Measurements from ENCODE around the gene SLC2A4.
"Not testable (repeated sequence)": the region's sequence is repeated elsewhere in the genome, so short reads cannot be mapped to it uniquely, and the experiment has no call there.

The SLC2A4 gene

GRCh38 chr17:7240375-7240774 lies 41.1 kb upstream of the SLC2A4 start:
- in situ Hi-C loops (cut with MboI; ENCODE audit: low sequenced_read_pairs) = loop anchor here (10.0 to 25.0 kb wide), 2 partner anchors 244 to 922 kb away; partner anchors contain the start of genes PER1, POLR2A, SLC35G6 and VAMP2
- Histone ChIP-seq H3K27me3 (ENCODE audit: low read depth) (no peaks in the 10 kb centered on the region), H3K9me3 (no peaks in the 10 kb centered on the region; the same call in 1 of the 2 replicates), H3K4me1 (peaks cover 19% of the 10 kb centered on the region), H3K36me3 (replicated peaks) (peaks cover 61% of the 10 kb centered on the region), H3K4me3 (peak overlapping the region; percentile 6; the same call in 1 of the 2 replicates)
- DNase-seq (ENCODE audit: low spot score in 2 of 2) = no peak

- peak overlapping the region; percentile 71 for H3K4me3 ChIP-seq
- in situ Hi-C loops (cut with MboI; ENCODE audit: low sequenced_read_pairs) = loop anchor here (10.0 to 25.0 kb wide), 2 partner anchors 244 to 921 kb away; partner anchors contain the start of genes PER1, POLR2A, SLC35G6 and VAMP2
- no peak for DNase-seq (ENCODE audit: low spot score in 2 of 2)
- no peaks in the 10 kb centered on the region for H3K27me3 ChIP-seq (ENCODE audit: low read depth)
- H3K36me3 ChIP-seq (replicated peaks) = peaks cover 61% of the 10 kb centered on the region
- no peaks in the 10 kb centered on the region; the same call in 1 of the 2 replicates for H3K9me3 ChIP-seq
- H3K4me1 ChIP-seq = peaks cover 19% of the 10 kb centered on the region
These were observed 40.3 kb upstream of the SLC2A4 start for GRCh38 chr17:7241090-7241733.

- Histone ChIP-seq H3K36me3 (replicated peaks) (peaks cover 61% of the 10 kb centered on the region), H3K27me3 (ENCODE audit: low read depth) (no peaks in the 10 kb centered on the region), H3K9me3 (no peaks in the 10 kb centered on the region; the same call in 1 of the 2 replicates), H3K4me1 (peaks cover 19% of the 10 kb centered on the region), H3K4me3 (peak within 1 kb of the TSS; percentile 71)
- peak; percentile 74 to 95 for DNase-seq (ENCODE audit: low spot score in 2 of 2)
- in situ Hi-C loops (cut with MboI; ENCODE audit: low sequenced_read_pairs) = loop anchor here (10.0 to 25.0 kb wide), 2 partner anchors 243 to 920 kb away; partner anchors contain the start of genes PER1, POLR2A, SLC35G6 and VAMP2
These were observed 39.5 kb upstream of the SLC2A4 start, which contains the start of gene GABARAP for GRCh38 chr17:7241783-7242716. Gene GABARAP (minus strand): TSS chr17:7242449. CDS start chr17:7242330, 119 bp downstream.

- H3K4me1 ChIP-seq = peaks cover 14% of the 10 kb centered on the region
- DNase-seq (ENCODE audit: low spot score in 2 of 2) = peak; percentile 83 to 97
- no peaks in the 10 kb centered on the region for H3K27me3 ChIP-seq (ENCODE audit: low read depth)
- in situ Hi-C loops (cut with MboI; ENCODE audit: low sequenced_read_pairs) = loop anchor here (10.0 to 25.0 kb wide), 2 partner anchors 242 to 919 kb away; partner anchors contain the start of genes PER1, POLR2A, SLC35G6 and VAMP2
- H3K4me3 ChIP-seq = peak overlapping the region; percentile 71
- peaks cover 56% of the 10 kb centered on the region for H3K36me3 ChIP-seq (replicated peaks)
- H3K9me3 ChIP-seq = no peaks in the 10 kb centered on the region; the same call in 1 of the 2 replicates
These were observed 38.6 kb upstream of the SLC2A4 start for GRCh38 chr17:7242717-7243452.

GRCh38 chr17:7243453-7243729 lies 38.1 kb upstream of the SLC2A4 start:
- peaks cover 14% of the 10 kb centered on the region for H3K4me1 ChIP-seq
- no peaks in the 10 kb centered on the region; the same call in 1 of the 2 replicates for H3K9me3 ChIP-seq
- DNase-seq (ENCODE audit: low spot score in 2 of 2) = no peak
- in situ Hi-C loops (cut with MboI; ENCODE audit: low sequenced_read_pairs) = loop anchor here (10.0 to 25.0 kb wide), 2 partner anchors 241 to 919 kb away; partner anchors contain the start of genes PER1, POLR2A, SLC35G6 and VAMP2
- peaks cover 56% of the 10 kb centered on the region for H3K36me3 ChIP-seq (replicated peaks)
- peak overlapping the region; percentile 71 for H3K4me3 ChIP-seq
- H3K27me3 ChIP-seq (ENCODE audit: low read depth) = no peaks in the 10 kb centered on the region

GRCh38 chr17:7243838-7244237 lies 37.7 kb upstream of the SLC2A4 start:
- in situ Hi-C loops (cut with MboI; ENCODE audit: low sequenced_read_pairs) = loop anchor here (10.0 to 25.0 kb wide), 2 partner anchors 241 to 918 kb away; partner anchors contain the start of genes PER1, POLR2A, SLC35G6 and VAMP2
- not testable (repeated sequence) for DNase-seq (ENCODE audit: low spot score in 2 of 2); H3K9me3 ChIP-seq; H3K4me3 ChIP-seq; H3K27me3 ChIP-seq (ENCODE audit: low read depth)
- H3K36me3 ChIP-seq (replicated peaks) = peaks cover 59% of the 10 kb centered on the region
- peaks cover 14% of the 10 kb centered on the region for H3K4me1 ChIP-seq

- Histone ChIP-seq H3K36me3 (replicated peaks) (peaks cover 39% of the 10 kb centered on the region), H3K9me3 (no peaks in the 10 kb centered on the region), H3K4me3 (no peak overlapping the region), H3K27me3 (ENCODE audit: low read depth) (no peaks in the 10 kb centered on the region), H3K4me1 (peaks cover 12% of the 10 kb centered on the region)
- in situ Hi-C loops (cut with MboI; ENCODE audit: low sequenced_read_pairs) = loop anchor here (10.0 to 25.0 kb wide), 2 partner anchors 238 to 916 kb away; partner anchors contain the start of genes PER1, POLR2A, SLC35G6 and VAMP2
- DNase-seq (ENCODE audit: low spot score in 2 of 2) = no peak
These were observed 34.7 kb upstream of the SLC2A4 start for GRCh38 chr17:7246779-7247178.

GRCh38 chr17:7248796-7249195 lies 32.7 kb upstream of the SLC2A4 start:
- DNase-seq (ENCODE audit: low spot score in 2 of 2) = no peak
- Histone ChIP-seq H3K36me3 (replicated peaks) (peaks cover 36% of the 10 kb centered on the region), H3K4me3 (no peak overlapping the region), H3K27me3 (ENCODE audit: low read depth) (no peaks in the 10 kb centered on the region), H3K4me1 (peaks cover 16% of the 10 kb centered on the region), H3K9me3 (no peaks in the 10 kb centered on the region)
- in situ Hi-C loops (cut with MboI; ENCODE audit: low sequenced_read_pairs) = loop anchor here (10.0 to 25.0 kb wide), 2 partner anchors 236 to 914 kb away; partner anchors contain the start of genes PER1, POLR2A, SLC35G6 and VAMP2

GRCh38 chr17:7249214-7249613 lies 32.3 kb upstream of the SLC2A4 start:
- Histone ChIP-seq H3K27me3 (ENCODE audit: low read depth) (no peaks in the 10 kb centered on the region), H3K4me1 (peaks cover 16% of the 10 kb centered on the region), H3K9me3 (no peaks in the 10 kb centered on the region), H3K4me3 (no peak overlapping the region; the same call in 1 of the 2 replicates), H3K36me3 (replicated peaks) (peaks cover 35% of the 10 kb centered on the region)
- in situ Hi-C loops (cut with MboI; ENCODE audit: low sequenced_read_pairs) = loop anchor here (10.0 to 25.0 kb wide), 2 partner anchors 236 to 913 kb away; partner anchors contain the start of genes PER1, POLR2A, SLC35G6 and VAMP2
- no peak for DNase-seq (ENCODE audit: low spot score in 2 of 2)

GRCh38 chr17:7249830-7250229 lies 31.7 kb upstream of the SLC2A4 start:
- Histone ChIP-seq H3K27me3 (ENCODE audit: low read depth) (no peaks in the 10 kb centered on the region), H3K9me3 (no peaks in the 10 kb centered on the region), H3K4me1 (peaks cover 16% of the 10 kb centered on the region), H3K36me3 (replicated peaks) (peaks cover 34% of the 10 kb centered on the region), H3K4me3 (peak overlapping the region; percentile 99)
- in situ Hi-C loops (cut with MboI; ENCODE audit: low sequenced_read_pairs) = loop anchor here (10.0 to 25.0 kb wide), 2 partner anchors 235 to 912 kb away; partner anchors contain the start of genes PER1, POLR2A, SLC35G6 and VAMP2
- DNase-seq (ENCODE audit: low spot score in 2 of 2) = no peak

GRCh38 chr17:7250695-7251627 lies 30.6 kb upstream of the SLC2A4 start:
- DNase-seq (ENCODE audit: low spot score in 2 of 2) = no peak
- H3K9me3 ChIP-seq = no peaks in the 10 kb centered on the region
- H3K4me3 ChIP-seq = peak overlapping the region; percentile 99
- in situ Hi-C loops (cut with MboI; ENCODE audit: low sequenced_read_pairs) = no loop called here
- H3K27me3 ChIP-seq (ENCODE audit: low read depth) = no peaks in the 10 kb centered on the region
- H3K36me3 ChIP-seq (replicated peaks) = peaks cover 27% of the 10 kb centered on the region
- H3K4me1 ChIP-seq = peaks cover 16% of the 10 kb centered on the region

- H3K4me3 ChIP-seq = peak within 1 kb of the TSS; percentile 99
- DNase-seq (ENCODE audit: low spot score in 2 of 2) = peak; percentile 97 to 99
- in situ Hi-C loops (cut with MboI; ENCODE audit: low sequenced_read_pairs) = no loop called here
- no peaks in the 10 kb centered on the region for H3K27me3 ChIP-seq (ENCODE audit: low read depth)
- peaks cover 27% of the 10 kb centered on the region for H3K36me3 ChIP-seq (replicated peaks)
- peaks cover 16% of the 10 kb centered on the region for H3K4me1 ChIP-seq
- no peaks in the 10 kb centered on the region for H3K9me3 ChIP-seq
These were observed 29.8 kb upstream of the SLC2A4 start, which contains the start of gene CTDNEP1 for GRCh38 chr17:7251661-7252175. Gene CTDNEP1 (minus strand): TSS chr17:7251734. CDS start chr17:7251296, 438 bp downstream.

Data from HAP-1 (cell line).